Suprapubic skin (tissue), 4 donors: ENCODE measurements around the gene C1orf122. TPM values are rescaled to one million over a fixed set of nuclear protein-coding genes. Genes with fewer than 3 reads are reported as not detected.

ENCODE experiments used
- DNase-seq, 2 donors: peaks; one replicate each; pipeline ENCODE4 v3.0.0-alpha.2; 2019; ENCODE audit warnings: low spot score in 2 of 2
- H3K27ac ChIP-seq: fragments of 200-600 bp; sonication (generic); one replicate; pipeline ENCODE4 v1.5.1; 2019
- H3K27me3 ChIP-seq: fragments of 200-600 bp; sonication (generic); one replicate; pipeline ENCODE4 v1.5.1; 2019
- H3K36me3 ChIP-seq: fragments of 200-600 bp; sonication (generic); one replicate; pipeline ENCODE4 v1.5.1; 2019
- H3K4me1 ChIP-seq: fragments of 200-600 bp; sonication (generic); one replicate; pipeline ENCODE4 v1.5.1; 2019
- H3K4me3 ChIP-seq: fragments of 200-600 bp; sonication (generic); one replicate; pipeline ENCODE4 v1.5.1; 2019; ENCODE audit warnings: mild to moderate bottlenecking
- H3K9me3 ChIP-seq: fragments of 200-600 bp; sonication (generic); one replicate; pipeline ENCODE4 v1.5.1; 2019
- EP300 ChIP-seq: sonication (generic); formaldehyde crosslinking; IDR thresholded peaks from one replicate; pipeline ENCODE4 v1.6.1; 2017; ENCODE audit warnings: antibody characterized with exemption
- POLR2A ChIP-seq, 2 donors: fragments of 450-650 bp; IDR thresholded peaks; one replicate each; pipeline ENCODE4 v1.6.1; 2017; ENCODE audit warnings: antibody characterized with exemption in 2 of 2, mild to moderate bottlenecking in 2 of 2, moderate library complexity in 2 of 2
- POLR2AphosphoS5 ChIP-seq, 3 donors: sonication (generic); formaldehyde crosslinking; IDR thresholded peaks; one replicate each; pipeline ENCODE4 v1.6.1; 2017; ENCODE audit warnings: antibody characterized with exemption in 3 of 3
- WGBS: methylation state at CpG from one replicate; pipeline ENCODE4 v1.1.5; 2018; 5-methylcytosine and 5-hydroxymethylcytosine counted together
- total RNA-seq, 4 donors: library from RNA; depleted of rRNA; stranded (reverse); fragments of >200 nt; gene quantifications; one replicate each; pipeline ENCODE4 v1.1.0, GENCODE V29; 2016
- TF ChIP-seq, protein P1 (sequence below), 2 donors: fragments of 200-600 bp in 1 of 2; fragments of 450-650 bp in 1 of 2; sonication (generic) in 1 of 2; IDR thresholded peaks; one replicate each; pipeline ENCODE4 v1.5.1; 2016 to 2019; ENCODE audit warnings: antibody characterized with exemption in 2 of 2, mild to moderate bottlenecking in 1 of 2, moderate library complexity in 1 of 2

C1orf122 gene
- 10 to 100 TPM; 27.7 to 54.5 (median 41.2) TPM for total RNA-seq

GRCh38 chr1:37807555-37808368 is at the start of gene C1orf122, which contains the start of gene YRDC:
Gene C1orf122, plus strand, starts transcription at chr1:37807790. Its CDS starts 615 bp downstream, at chr1:37808405.
Gene YRDC, minus strand, starts transcription at chr1:37808208. Its CDS starts 28 bp downstream, at chr1:37808180.
- TF ChIP-seq EP300 (no peak), POLR2AphosphoS5 (IDR thresholded peaks at IDR 0.05) (peak; percentile 56 to 89 (median 69)), POLR2A (IDR thresholded peaks at IDR 0.05) (peak; percentile 9 to 69)
- TF ChIP-seq, protein P1, sequence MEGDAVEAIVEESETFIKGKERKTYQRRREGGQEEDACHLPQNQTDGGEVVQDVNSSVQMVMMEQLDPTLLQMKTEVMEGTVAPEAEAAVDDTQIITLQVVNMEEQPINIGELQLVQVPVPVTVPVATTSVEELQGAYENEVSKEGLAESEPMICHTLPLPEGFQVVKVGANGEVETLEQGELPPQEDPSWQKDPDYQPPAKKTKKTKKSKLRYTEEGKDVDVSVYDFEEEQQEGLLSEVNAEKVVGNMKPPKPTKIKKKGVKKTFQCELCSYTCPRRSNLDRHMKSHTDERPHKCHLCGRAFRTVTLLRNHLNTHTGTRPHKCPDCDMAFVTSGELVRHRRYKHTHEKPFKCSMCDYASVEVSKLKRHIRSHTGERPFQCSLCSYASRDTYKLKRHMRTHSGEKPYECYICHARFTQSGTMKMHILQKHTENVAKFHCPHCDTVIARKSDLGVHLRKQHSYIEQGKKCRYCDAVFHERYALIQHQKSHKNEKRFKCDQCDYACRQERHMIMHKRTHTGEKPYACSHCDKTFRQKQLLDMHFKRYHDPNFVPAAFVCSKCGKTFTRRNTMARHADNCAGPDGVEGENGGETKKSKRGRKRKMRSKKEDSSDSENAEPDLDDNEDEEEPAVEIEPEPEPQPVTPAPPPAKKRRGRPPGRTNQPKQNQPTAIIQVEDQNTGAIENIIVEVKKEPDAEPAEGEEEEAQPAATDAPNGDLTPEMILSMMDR (IDR thresholded peaks at IDR 0.05), result no peak
- Histone ChIP-seq H3K4me3 (peak within 1 kb of the TSS; percentile 99), H3K9me3 (no peaks in the 10 kb centered on the region), H3K36me3 (peaks cover 38% of the 10 kb centered on the region), H3K27ac (peak within 1 kb of the TSS; percentile 95), H3K27me3 (no peaks in the 10 kb centered on the region), H3K4me1 (peaks cover 39% of the 10 kb centered on the region)
- 0% methylated on average over 29 of the region's 95 CpGs for WGBS
- DNase-seq, result peak; percentile 96 to 98

- Histone ChIP-seq H3K9me3 (no peaks in the 10 kb centered on the region), H3K4me3 (no peak overlapping the region), H3K4me1 (no peaks in the 10 kb centered on the region), H3K36me3 (no peaks in the 10 kb centered on the region), H3K27ac (no peak overlapping the region), H3K27me3 (peaks cover 100% of the 10 kb centered on the region)
- TF ChIP-seq POLR2A (IDR thresholded peaks at IDR 0.05) (no peak), POLR2AphosphoS5 (IDR thresholded peaks at IDR 0.05) (no peak)
- TF ChIP-seq, protein P1 (IDR thresholded peaks at IDR 0.05), result no peak
- DNase-seq, result no peak
- 86% methylated on average over 2 of the region's 2 CpGs for WGBS
These were observed 48.1 kb upstream of the C1orf122 start for GRCh38 chr1:37759451-37759850.

GRCh38 chr1:37761416-37762095 is 46.0 kb upstream of the C1orf122 start:
- WGBS, result 56% methylated on average over 62 of the region's 68 CpGs

DNA sequence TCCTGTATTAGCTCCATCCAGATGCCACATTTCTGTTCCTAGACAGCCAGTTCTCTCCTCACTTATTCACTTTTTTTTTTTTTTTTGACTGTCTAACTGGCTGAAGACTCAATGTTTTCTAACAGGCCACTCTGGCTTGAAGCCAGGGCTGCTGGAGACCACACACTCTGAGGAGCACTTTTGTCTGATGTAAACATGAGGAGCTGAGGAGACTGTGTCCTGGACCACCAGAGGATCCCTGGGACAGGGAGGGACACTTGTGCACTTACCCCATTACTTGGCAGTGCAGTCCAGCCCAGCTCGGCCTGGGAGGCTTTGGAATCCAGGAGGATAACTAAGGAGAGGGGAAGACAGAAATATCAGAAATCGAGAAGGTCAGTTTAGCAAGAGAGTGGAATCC is 45.1 kb upstream of the C1orf122 start:
- H3K27me3 ChIP-seq, result peaks cover 100% of the 10 kb centered on the region
- peaks cover 10% of the 10 kb centered on the region for H3K4me1 ChIP-seq
- no peak for TF ChIP-seq EP300
- TF ChIP-seq POLR2AphosphoS5 (IDR thresholded peaks at IDR 0.05), result no peak
- no peak for TF ChIP-seq POLR2A (IDR thresholded peaks at IDR 0.05)
- TF ChIP-seq, protein P1 (IDR thresholded peaks at IDR 0.05), result no peak
- no peak overlapping the region for H3K27ac ChIP-seq
- DNase-seq, result no peak
- 81% methylated on average over 2 of the region's 2 CpGs for WGBS
- no peak overlapping the region for H3K4me3 ChIP-seq
- no peaks in the 10 kb centered on the region for H3K9me3 ChIP-seq
- H3K36me3 ChIP-seq, result no peaks in the 10 kb centered on the region

More at GRCh38 chr1:37761416-37762095, 46.0 kb upstream of the C1orf122 start:
- TF ChIP-seq, protein P1 (IDR thresholded peaks at IDR 0.05), result no peak
- TF ChIP-seq POLR2AphosphoS5 (IDR thresholded peaks at IDR 0.05) (no peak), EP300 (no peak), POLR2A (IDR thresholded peaks at IDR 0.05) (no peak)
- Histone ChIP-seq H3K9me3 (no peaks in the 10 kb centered on the region), H3K4me3 (no peak overlapping the region), H3K27ac (no peak overlapping the region), H3K36me3 (no peaks in the 10 kb centered on the region), H3K4me1 (peaks cover 10% of the 10 kb centered on the region), H3K27me3 (peaks cover 100% of the 10 kb centered on the region)
- no peak for DNase-seq
